Neural progenitor cell (in vitro differentiated cells): ENCODE measurements around the gene DBNDD1. TPM values are rescaled to one million over a fixed set of nuclear protein-coding genes. Genes with fewer than 3 reads are reported as not detected.

ENCODE experiments used
- DNase-seq: peaks from one replicate; pipeline ENCODE4 v3.0.0-alpha.2; 2016; ENCODE audit warnings: low spot score
- H2AFZ ChIP-seq: fragments of 200-600 bp; sonication (generic); replicated peaks from 2 replicates; pipeline ENCODE4 v1.6.1; 2016; ENCODE audit warnings: antibody characterized with exemption
- H3F3A ChIP-seq: fragments of 200-600 bp; sonication (generic); 2 replicates; pipeline ENCODE4 v1.6.1; 2016; ENCODE audit warnings: antibody characterized with exemption, low read depth
- H3K27ac ChIP-seq: fragments of 200-600 bp; sonication (generic); 2 replicates; pipeline ENCODE4 v1.5.1; 2016; ENCODE audit warnings: mild to moderate bottlenecking
- H3K27me3 ChIP-seq: fragments of 200-600 bp; sonication (generic); 2 replicates; pipeline ENCODE4 v1.6.1; 2016; ENCODE audit warnings: mild to moderate bottlenecking, moderate library complexity
- H3K36me3 ChIP-seq: fragments of 200-600 bp; sonication (generic); 2 replicates; pipeline ENCODE4 v1.5.1; 2016
- H3K4me1 ChIP-seq: fragments of 200-600 bp; sonication (generic); 2 replicates; pipeline ENCODE4 v1.6.1; 2016; ENCODE audit warnings: mixed run types
- H3K4me2 ChIP-seq: fragments of 200-600 bp; sonication (generic); 2 replicates; pipeline ENCODE4 v1.6.1; 2016
- H3K4me3 ChIP-seq: fragments of 200-600 bp; sonication (generic); 2 replicates; pipeline ENCODE4 v1.5.1; 2016
- H3K79me2 ChIP-seq: fragments of 200-600 bp; sonication (generic); 2 replicates; pipeline ENCODE4 v1.6.1; 2016; ENCODE audit warnings: low read depth
- H3K9ac ChIP-seq: fragments of 200-600 bp; sonication (generic); 2 replicates; pipeline ENCODE4 v1.6.1; 2016
- H3K9me3 ChIP-seq: fragments of 200-600 bp; sonication (generic); 2 replicates; pipeline ENCODE4 v1.5.1; 2016; ENCODE audit warnings: low read depth
- H4K20me1 ChIP-seq: fragments of 200-600 bp; sonication (generic); 2 replicates; pipeline ENCODE4 v1.6.1; 2016; ENCODE audit warnings: low read depth
- H3K27ac Mint-ChIP-seq: 3 replicates; pipeline ENCODE4 v1.8.0; 2021; ENCODE audit warnings: mixed read lengths
- H3K27me3 Mint-ChIP-seq: 2 replicates; pipeline ENCODE4 v1.8.0; 2022; ENCODE audit warnings: low read depth, mild to moderate bottlenecking, inconsistent platforms, moderate library complexity, mixed read lengths; ENCODE audit not compliant: insufficient read depth
- H3K36me3 Mint-ChIP-seq: 3 replicates; pipeline ENCODE4 v1.8.0; 2021; ENCODE audit warnings: mixed read lengths
- H3K4me1 Mint-ChIP-seq: 3 replicates; pipeline ENCODE4 v1.8.0; 2021; ENCODE audit warnings: mixed read lengths
- H3K4me3 Mint-ChIP-seq: 3 replicates; pipeline ENCODE4 v1.8.0; 2021; ENCODE audit warnings: mild to moderate bottlenecking, moderate library complexity, mixed read lengths
- H3K9me3 Mint-ChIP-seq: 3 replicates; pipeline ENCODE4 v1.8.0; 2020; ENCODE audit warnings: mixed read lengths
- EZH2 ChIP-seq: fragments of 200-600 bp; sonication (generic); IDR thresholded peaks from 2 replicates; pipeline ENCODE4 v1.6.1; 2017; ENCODE audit warnings: antibody characterized with exemption, mild to moderate bottlenecking, moderate library complexity
- EZH2phosphoT487 ChIP-seq: fragments of 200-600 bp; sonication (generic); IDR thresholded peaks from 2 replicates; pipeline ENCODE4 v1.6.1; 2017; ENCODE audit warnings: antibody characterized with exemption
- total RNA-seq: library from RNA; depleted of rRNA; stranded (reverse); fragments of >200 nt; gene quantifications from 2 replicates; pipeline ENCODE4 v1.2.3, GENCODE V29; 2015; ENCODE audit warnings: low replicate concordance
- TF ChIP-seq, protein P1 (sequence below): fragments of 200-600 bp; sonication (generic); IDR thresholded peaks from 2 replicates; pipeline ENCODE4 v1.5.1; 2017; ENCODE audit warnings: antibody characterized with exemption, mild to moderate bottlenecking

Gene DBNDD1
- total RNA-seq, 1 donor from 2014 or later = 5.2 TPM

DNA sequence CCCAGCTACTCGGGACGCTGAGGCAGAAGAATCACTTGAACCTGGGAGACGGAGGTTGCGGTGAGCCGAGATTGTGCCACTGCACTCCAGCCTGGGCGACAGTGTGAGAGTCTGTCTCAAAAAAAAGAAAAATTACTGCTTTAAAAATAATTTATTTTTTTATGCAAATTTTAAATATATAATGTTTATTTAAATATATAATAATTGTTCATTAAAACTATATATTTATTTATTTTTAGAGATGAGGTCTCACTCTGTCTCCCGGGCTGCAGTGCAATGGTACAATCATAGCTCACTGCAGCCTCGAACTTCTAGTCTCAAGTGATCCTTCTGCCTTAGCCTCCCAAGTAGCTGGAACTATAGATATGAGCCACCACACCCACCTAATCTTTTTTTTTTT, 15.2 kb upstream of the DBNDD1 start:
- Histone ChIP-seq H3K9ac (no peak overlapping the region), H2AFZ (no peak overlapping the region), H3F3A (peaks cover 20% of the 10 kb centered on the region), H3K4me3 (no peak overlapping the region), H3K27me3 (no peaks in the 10 kb centered on the region), H3K79me2 (no peaks in the 10 kb centered on the region), H3K4me2 (no peak overlapping the region), H3K9me3 (no peaks in the 10 kb centered on the region), H4K20me1 (no peaks in the 10 kb centered on the region), H3K36me3 (no peaks in the 10 kb centered on the region), H3K4me1 (peaks cover 6% of the 10 kb centered on the region), H3K27ac (no peak overlapping the region)
- TF ChIP-seq, protein P1, sequence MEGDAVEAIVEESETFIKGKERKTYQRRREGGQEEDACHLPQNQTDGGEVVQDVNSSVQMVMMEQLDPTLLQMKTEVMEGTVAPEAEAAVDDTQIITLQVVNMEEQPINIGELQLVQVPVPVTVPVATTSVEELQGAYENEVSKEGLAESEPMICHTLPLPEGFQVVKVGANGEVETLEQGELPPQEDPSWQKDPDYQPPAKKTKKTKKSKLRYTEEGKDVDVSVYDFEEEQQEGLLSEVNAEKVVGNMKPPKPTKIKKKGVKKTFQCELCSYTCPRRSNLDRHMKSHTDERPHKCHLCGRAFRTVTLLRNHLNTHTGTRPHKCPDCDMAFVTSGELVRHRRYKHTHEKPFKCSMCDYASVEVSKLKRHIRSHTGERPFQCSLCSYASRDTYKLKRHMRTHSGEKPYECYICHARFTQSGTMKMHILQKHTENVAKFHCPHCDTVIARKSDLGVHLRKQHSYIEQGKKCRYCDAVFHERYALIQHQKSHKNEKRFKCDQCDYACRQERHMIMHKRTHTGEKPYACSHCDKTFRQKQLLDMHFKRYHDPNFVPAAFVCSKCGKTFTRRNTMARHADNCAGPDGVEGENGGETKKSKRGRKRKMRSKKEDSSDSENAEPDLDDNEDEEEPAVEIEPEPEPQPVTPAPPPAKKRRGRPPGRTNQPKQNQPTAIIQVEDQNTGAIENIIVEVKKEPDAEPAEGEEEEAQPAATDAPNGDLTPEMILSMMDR = no peak
- TF ChIP-seq EZH2phosphoT487 = no peak
- no peak for TF ChIP-seq EZH2
- H3K4me3 Mint-ChIP-seq = no peak overlapping the region
- peaks cover 16% of the 10 kb centered on the region for H3K4me1 Mint-ChIP-seq
- DNase-seq = no peak
- H3K36me3 Mint-ChIP-seq = peaks cover 13% of the 10 kb centered on the region
- H3K27me3 Mint-ChIP-seq = peaks cover 19% of the 10 kb centered on the region
- peaks cover 6% of the 10 kb centered on the region for H3K9me3 Mint-ChIP-seq
- H3K27ac Mint-ChIP-seq = no peak overlapping the region

- Mint-ChIP-seq H3K27me3 (peaks cover 19% of the 10 kb centered on the region), H3K4me3 (no peak overlapping the region), H3K36me3 (peaks cover 13% of the 10 kb centered on the region), H3K9me3 (peaks cover 6% of the 10 kb centered on the region), H3K27ac (no peak overlapping the region), H3K4me1 (peaks cover 24% of the 10 kb centered on the region)
- Histone ChIP-seq H3K4me2 (no peak overlapping the region), H3F3A (peaks cover 31% of the 10 kb centered on the region), H3K27ac (no peak overlapping the region), H3K4me3 (no peak overlapping the region), H3K9me3 (no peaks in the 10 kb centered on the region), H3K79me2 (no peaks in the 10 kb centered on the region), H3K9ac (no peak overlapping the region), H3K36me3 (no peaks in the 10 kb centered on the region), H3K27me3 (no peaks in the 10 kb centered on the region), H4K20me1 (peaks cover 5% of the 10 kb centered on the region), H2AFZ (no peak overlapping the region), H3K4me1 (peaks cover 10% of the 10 kb centered on the region)
- TF ChIP-seq, protein P1 = no peak
- TF ChIP-seq EZH2 (no peak), EZH2phosphoT487 (no peak)
- DNase-seq = no peak
Measured at GRCh38 chr16:90033387-90033786, 14.1 kb upstream of the DBNDD1 start.

- H3K4me3 Mint-ChIP-seq = peak overlapping the region; percentile 71
- H3K27ac Mint-ChIP-seq = no peak overlapping the region
- H2AFZ ChIP-seq = no peak overlapping the region
Measured at GRCh38 chr16:90032674-90033331, 13.5 kb upstream of the DBNDD1 start.

More at GRCh38 chr16:90032674-90033331, 13.5 kb upstream of the DBNDD1 start:
- no peak for DNase-seq
- Mint-ChIP-seq H3K9me3 (peaks cover 6% of the 10 kb centered on the region), H3K4me1 (peaks cover 25% of the 10 kb centered on the region), H3K36me3 (peaks cover 13% of the 10 kb centered on the region), H3K27me3 (peaks cover 19% of the 10 kb centered on the region)
- Histone ChIP-seq H4K20me1 (peaks cover 5% of the 10 kb centered on the region), H3K9me3 (no peaks in the 10 kb centered on the region), H3K4me1 (peaks cover 10% of the 10 kb centered on the region), H3F3A (peaks cover 33% of the 10 kb centered on the region), H3K9ac (no peak overlapping the region), H3K4me2 (no peak overlapping the region), H3K27ac (no peak overlapping the region), H3K79me2 (no peaks in the 10 kb centered on the region), H3K27me3 (no peaks in the 10 kb centered on the region), H3K4me3 (no peak overlapping the region), H3K36me3 (no peaks in the 10 kb centered on the region)
- no peak for TF ChIP-seq EZH2
- no peak for TF ChIP-seq EZH2phosphoT487
- TF ChIP-seq, protein P1 = no peak
